Endothelial cell of umbilical vein (primary cell): ENCODE results near the gene FAM187B.

Experiments used
- EZH2 ChIP-seq: IDR thresholded peaks from 2 replicates; pipeline ENCODE4 v1.6.1; 2012; ENCODE audit warnings: borderline replicate concordance, low read depth, mild to moderate bottlenecking, moderate library complexity, low read length, inconsistent platforms; ENCODE audit not compliant: severe bottlenecking
- POLR2A ChIP-seq: IDR thresholded peaks from 2 replicates; pipeline ENCODE4 v1.6.1; 2012; ENCODE audit warnings: low read depth, mild to moderate bottlenecking, control low read depth, low read length
- TF ChIP-seq, protein P1 (sequence below), 2 donors: IDR thresholded peaks; 1 replicate in 1 of 2; 2 replicates in 1 of 2; pipeline ENCODE4 v1.5.1; 2011; ENCODE audit warnings: low read length in 2 of 2, mild to moderate bottlenecking in 2 of 2, moderate library complexity in 2 of 2, control low read depth in 1 of 2, inconsistent platforms in 1 of 2, low read depth in 1 of 2; ENCODE audit not compliant: insufficient read depth in 1 of 2; ENCODE audit errors: extremely low read depth in 1 of 2
- TF ChIP-seq, protein P2 (sequence below): IDR thresholded peaks from 2 replicates; pipeline ENCODE4 v1.6.1; 2011; ENCODE audit not compliant: insufficient read depth, insufficient read length

DNA sequence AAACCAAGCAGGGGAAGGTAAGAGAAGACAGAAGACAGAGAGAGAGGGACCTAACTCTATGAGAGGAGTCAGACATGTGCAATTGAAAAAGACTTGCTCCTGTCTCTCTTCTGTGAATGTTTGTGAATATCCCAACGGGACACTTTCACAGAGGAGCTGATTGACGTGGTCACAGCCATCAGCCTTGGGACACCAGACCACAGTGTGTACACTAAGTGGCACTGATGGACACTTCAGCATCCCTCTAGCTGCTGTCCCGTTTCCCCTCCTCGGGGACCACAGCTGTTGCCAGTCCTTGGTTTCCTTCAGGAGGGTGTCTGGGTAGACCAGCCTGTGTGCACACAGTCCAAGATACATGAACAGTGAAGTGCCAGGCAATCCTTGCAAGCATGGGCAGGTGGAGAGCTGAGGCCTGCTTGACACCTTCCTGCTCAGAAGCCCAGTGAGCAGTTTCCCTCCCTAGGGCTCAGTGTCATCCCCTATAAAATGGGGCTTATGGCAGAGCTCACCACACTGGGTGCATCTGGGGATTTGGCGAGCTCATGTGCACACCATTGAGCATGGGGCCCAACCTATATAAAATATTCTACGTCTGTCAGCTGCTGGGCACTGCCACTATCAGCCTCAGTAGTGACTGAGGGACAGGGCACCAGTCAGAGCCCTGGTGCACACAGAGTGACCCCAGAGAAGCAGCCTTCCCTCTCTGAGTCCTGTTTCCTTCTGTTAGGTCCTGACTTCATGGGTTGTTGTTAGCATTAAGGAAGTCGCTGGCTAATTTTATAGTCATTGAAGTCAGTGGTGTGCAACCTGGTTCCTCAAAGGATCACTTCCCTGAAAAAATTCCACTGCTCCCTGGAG, 36.0 kb upstream of the FAM187B start:
- TF ChIP-seq EZH2, result no peak
- TF ChIP-seq, protein P1, sequence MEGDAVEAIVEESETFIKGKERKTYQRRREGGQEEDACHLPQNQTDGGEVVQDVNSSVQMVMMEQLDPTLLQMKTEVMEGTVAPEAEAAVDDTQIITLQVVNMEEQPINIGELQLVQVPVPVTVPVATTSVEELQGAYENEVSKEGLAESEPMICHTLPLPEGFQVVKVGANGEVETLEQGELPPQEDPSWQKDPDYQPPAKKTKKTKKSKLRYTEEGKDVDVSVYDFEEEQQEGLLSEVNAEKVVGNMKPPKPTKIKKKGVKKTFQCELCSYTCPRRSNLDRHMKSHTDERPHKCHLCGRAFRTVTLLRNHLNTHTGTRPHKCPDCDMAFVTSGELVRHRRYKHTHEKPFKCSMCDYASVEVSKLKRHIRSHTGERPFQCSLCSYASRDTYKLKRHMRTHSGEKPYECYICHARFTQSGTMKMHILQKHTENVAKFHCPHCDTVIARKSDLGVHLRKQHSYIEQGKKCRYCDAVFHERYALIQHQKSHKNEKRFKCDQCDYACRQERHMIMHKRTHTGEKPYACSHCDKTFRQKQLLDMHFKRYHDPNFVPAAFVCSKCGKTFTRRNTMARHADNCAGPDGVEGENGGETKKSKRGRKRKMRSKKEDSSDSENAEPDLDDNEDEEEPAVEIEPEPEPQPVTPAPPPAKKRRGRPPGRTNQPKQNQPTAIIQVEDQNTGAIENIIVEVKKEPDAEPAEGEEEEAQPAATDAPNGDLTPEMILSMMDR (IDR thresholded peaks at IDR 0.05; ENCODE audit: extremely low read depth in 1 of 2, insufficient read depth in 1 of 2, low read depth in 1 of 2, low read length in 2 of 2), result no peak
- TF ChIP-seq, protein P2, sequence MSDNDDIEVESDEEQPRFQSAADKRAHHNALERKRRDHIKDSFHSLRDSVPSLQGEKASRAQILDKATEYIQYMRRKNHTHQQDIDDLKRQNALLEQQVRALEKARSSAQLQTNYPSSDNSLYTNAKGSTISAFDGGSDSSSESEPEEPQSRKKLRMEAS, result no peak
- no peak for TF ChIP-seq POLR2A
